ENCODE data around the gene TXNL4A. TPM values are rescaled to one million over a fixed set of nuclear protein-coding genes. Genes with fewer than 3 reads are reported as not detected.
"Not testable (repeated sequence)": the region's sequence is repeated elsewhere in the genome, so short reads cannot be mapped to it uniquely, and the experiment has no call there.

The TXNL4A gene
- polyA plus RNA-seq, 6 donors from 2014 or later: 192 to 253 (median 220) TPM

GRCh38 chr18:80011496-80012137, 23.3 kb upstream of the TXNL4A start:
- not testable (repeated sequence) for H3K27me3 Mint-ChIP-seq; DNase-seq; H3K4me1 Mint-ChIP-seq; H3K27ac Mint-ChIP-seq; H3K4me3 Mint-ChIP-seq; ATAC-seq (ENCODE audit: low read depth in 2 of 2)
- Mint-ChIP-seq H3K9me3 (peaks cover 15 to 55% (median 38%) of the 10 kb centered on the region in 7 donors), H3K36me3 (peaks cover 7 to 44% of the 10 kb centered on the region in 2 donors)

- Mint-ChIP-seq H3K4me3 (no peak overlapping the region), H3K9me3 (peaks cover 15 to 55% (median 38%) of the 10 kb centered on the region in 7 donors), H3K4me1 (no peaks in the 10 kb centered on the region), H3K36me3 (peaks cover 7 to 48% of the 10 kb centered on the region in 2 donors), H3K27me3 (no peaks in the 10 kb centered on the region), H3K27ac (no peak overlapping the region)
- DNase-seq (no peak), ATAC-seq (ENCODE audit: low read depth in 2 of 2) (no peak)
Measured at GRCh38 chr18:80010551-80010906, 22.2 kb upstream of the TXNL4A start.

- Mint-ChIP-seq H3K27me3 (no peaks in the 10 kb centered on the region), H3K27ac (no peak overlapping the region), H3K4me3 (no peak overlapping the region), H3K9me3 (peaks cover 16 to 55% (median 38%) of the 10 kb centered on the region in 7 donors), H3K36me3 (peaks cover 7 to 48% of the 10 kb centered on the region in 2 donors), H3K4me1 (no peaks in the 10 kb centered on the region)
- ATAC-seq (ENCODE audit: low read depth in 2 of 2) (no peak), DNase-seq (no peak)
Measured at GRCh38 chr18:80009661-80010550, 21.5 kb upstream of the TXNL4A start.

GRCh38 chr18:80006724-80007123, 18.4 kb upstream of the TXNL4A start:
- ATAC-seq (ENCODE audit: low read depth in 2 of 2) (no peak), DNase-seq (no peak)
- Mint-ChIP-seq H3K4me1 (peaks cover 0 to 3% (median 0%) of the 10 kb centered on the region in 3 donors), H3K36me3 (peaks cover 0 to 39% of the 10 kb centered on the region in 2 donors), H3K4me3 (peak overlapping the region in 1 of 8 donors; percentile 35), H3K27me3 (no peaks in the 10 kb centered on the region), H3K9me3 (peaks cover 11 to 39% (median 26%) of the 10 kb centered on the region in 7 donors), H3K27ac (no peak overlapping the region)

- Mint-ChIP-seq H3K27ac (peak overlapping the region in 1 of 6 donors; percentile 14), H3K4me3 (peak overlapping the region in 2 of 8 donors; percentile 7 to 36), H3K4me1 (peaks cover 0 to 3% (median 0%) of the 10 kb centered on the region in 3 donors), H3K27me3 (no peaks in the 10 kb centered on the region), H3K36me3 (peaks cover 0 to 42% of the 10 kb centered on the region in 2 donors), H3K9me3 (peaks cover 21 to 43% (median 31%) of the 10 kb centered on the region in 7 donors)
- ATAC-seq (ENCODE audit: low read depth in 2 of 2): peak in 1 of 2 donors; percentile 27
- DNase-seq: no peak
Measured at GRCh38 chr18:80004600-80005342, 16.4 kb upstream of the TXNL4A start.

- peaks cover 0 to 24% of the 10 kb centered on the region in 2 donors for H3K36me3 Mint-ChIP-seq
- no peak overlapping the region for H3K4me3 Mint-ChIP-seq
- H3K27ac Mint-ChIP-seq: no peak overlapping the region
- peaks cover 0 to 3% (median 0%) of the 10 kb centered on the region in 3 donors for H3K4me1 Mint-ChIP-seq
- H3K27me3 Mint-ChIP-seq: no peaks in the 10 kb centered on the region
- DNase-seq (no peak), ATAC-seq (ENCODE audit: low read depth in 2 of 2) (no peak)
- H3K9me3 Mint-ChIP-seq: peaks cover 13 to 34% (median 25%) of the 10 kb centered on the region in 7 donors
Measured at GRCh38 chr18:80002468-80002867, 14.1 kb upstream of the TXNL4A start.

GRCh38 chr18:80000877-80001276, 12.5 kb upstream of the TXNL4A start:
- H3K4me3 Mint-ChIP-seq: no peak overlapping the region
- peaks cover 0 to 3% (median 0%) of the 10 kb centered on the region in 3 donors for H3K4me1 Mint-ChIP-seq
- peaks cover 9 to 30% (median 19%) of the 10 kb centered on the region in 7 donors for H3K9me3 Mint-ChIP-seq
- peaks cover 0 to 13% (median 0%) of the 10 kb centered on the region in 3 donors for H3K27me3 Mint-ChIP-seq
- DNase-seq (no peak), ATAC-seq (ENCODE audit: low read depth in 2 of 2) (no peak)
- H3K27ac Mint-ChIP-seq: no peak overlapping the region
- H3K36me3 Mint-ChIP-seq: peaks cover 0 to 11% of the 10 kb centered on the region in 2 donors

GRCh38 chr18:79999701-80000100, 11.3 kb upstream of the TXNL4A start:
- H3K4me1 Mint-ChIP-seq; H3K4me3 Mint-ChIP-seq; H3K27ac Mint-ChIP-seq; DNase-seq; ATAC-seq (ENCODE audit: low read depth in 2 of 2): not testable (repeated sequence)
- H3K27me3 Mint-ChIP-seq: peaks cover 0 to 13% (median 0%) of the 10 kb centered on the region in 3 donors
- peaks cover 9 to 30% (median 19%) of the 10 kb centered on the region in 7 donors for H3K9me3 Mint-ChIP-seq
- H3K36me3 Mint-ChIP-seq: peaks cover 0 to 15% of the 10 kb centered on the region in 2 donors

GRCh38 chr18:79991494-79991893, 3.1 kb upstream of the TXNL4A start:
- H3K9me3 Mint-ChIP-seq: peaks cover 0 to 4% (median 0%) of the 10 kb centered on the region in 7 donors
- peak overlapping the region in 1 of 8 donors; percentile 81 for H3K4me3 Mint-ChIP-seq
- peaks cover 0 to 4% (median 0%) of the 10 kb centered on the region in 3 donors for H3K27me3 Mint-ChIP-seq
- H3K27ac Mint-ChIP-seq: no peak overlapping the region
- DNase-seq (no peak), ATAC-seq (ENCODE audit: low read depth in 2 of 2) (no peak)
- H3K4me1 Mint-ChIP-seq: peaks cover 9 to 18% (median 17%) of the 10 kb centered on the region in 3 donors
- peaks cover 0 to 7% of the 10 kb centered on the region in 2 donors for H3K36me3 Mint-ChIP-seq

- no peak for DNase-seq
- Mint-ChIP-seq H3K4me3 (peak overlapping the region; percentile 86 to 96 (median 92)), H3K9me3 (no peaks in the 10 kb centered on the region), H3K27ac (peak overlapping the region; percentile 94 to 99 (median 97)), H3K36me3 (no peaks in the 10 kb centered on the region), H3K4me1 (peaks cover 15 to 34% (median 27%) of the 10 kb centered on the region in 3 donors), H3K27me3 (no peaks in the 10 kb centered on the region)
- no peak for ATAC-seq (ENCODE audit: low read depth in 2 of 2)
Measured at GRCh38 chr18:79989195-79989497, 783 bp upstream of the TXNL4A start.

- Mint-ChIP-seq H3K4me3 (peak overlapping the region; percentile 89 to 96 (median 92)), H3K36me3 (no peaks in the 10 kb centered on the region), H3K9me3 (no peaks in the 10 kb centered on the region), H3K27ac (peak overlapping the region; percentile 89 to 99 (median 92)), H3K27me3 (no peaks in the 10 kb centered on the region), H3K4me1 (peaks cover 21 to 43% (median 27%) of the 10 kb centered on the region in 3 donors)
- ATAC-seq (ENCODE audit: low read depth in 2 of 2): peak; percentile 74 to 78
- DNase-seq: peak; percentile 78
Measured at GRCh38 chr18:79988071-79988450, 302 bp downstream of the TXNL4A start.

- Mint-ChIP-seq H3K27ac (peak overlapping the region; percentile 89 to 99 (median 92)), H3K27me3 (no peaks in the 10 kb centered on the region), H3K4me1 (peaks cover 22 to 47% (median 28%) of the 10 kb centered on the region in 3 donors), H3K4me3 (peak overlapping the region; percentile 89 to 96 (median 92)), H3K9me3 (no peaks in the 10 kb centered on the region), H3K36me3 (no peaks in the 10 kb centered on the region)
- no peak for ATAC-seq (ENCODE audit: low read depth in 2 of 2)
- DNase-seq: no peak
Measured at GRCh38 chr18:79987566-79987965, 797 bp downstream of the TXNL4A start.

GRCh38 chr18:79986726-79987125, 1.6 kb downstream of the TXNL4A start:
- Mint-ChIP-seq H3K36me3 (no peaks in the 10 kb centered on the region), H3K27ac (peak overlapping the region; percentile 89 to 99 (median 90)), H3K4me1 (peaks cover 31 to 55% (median 37%) of the 10 kb centered on the region in 3 donors), H3K4me3 (peak overlapping the region; percentile 61 to 94 (median 90)), H3K27me3 (no peaks in the 10 kb centered on the region), H3K9me3 (no peaks in the 10 kb centered on the region)
- DNase-seq (no peak), ATAC-seq (ENCODE audit: low read depth in 2 of 2) (no peak)
